ENCODE results near the gene SPDL1.

SPDL1 gene, protein sequence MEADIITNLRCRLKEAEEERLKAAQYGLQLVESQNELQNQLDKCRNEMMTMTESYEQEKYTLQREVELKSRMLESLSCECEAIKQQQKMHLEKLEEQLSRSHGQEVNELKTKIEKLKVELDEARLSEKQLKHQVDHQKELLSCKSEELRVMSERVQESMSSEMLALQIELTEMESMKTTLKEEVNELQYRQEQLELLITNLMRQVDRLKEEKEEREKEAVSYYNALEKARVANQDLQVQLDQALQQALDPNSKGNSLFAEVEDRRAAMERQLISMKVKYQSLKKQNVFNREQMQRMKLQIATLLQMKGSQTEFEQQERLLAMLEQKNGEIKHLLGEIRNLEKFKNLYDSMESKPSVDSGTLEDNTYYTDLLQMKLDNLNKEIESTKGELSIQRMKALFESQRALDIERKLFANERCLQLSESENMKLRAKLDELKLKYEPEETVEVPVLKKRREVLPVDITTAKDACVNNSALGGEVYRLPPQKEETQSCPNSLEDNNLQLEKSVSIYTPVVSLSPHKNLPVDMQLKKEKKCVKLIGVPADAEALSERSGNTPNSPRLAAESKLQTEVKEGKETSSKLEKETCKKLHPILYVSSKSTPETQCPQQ

GRCh38 chr5:169583424-169584220 lies at the start of gene SPDL1:
SPDL1 (plus strand) TSS chr5:169583773; CDS start chr5:169588417, 4,644 bp downstream.
- H3K27ac Mint-ChIP-seq = peak within 1 kb of the TSS; percentile 87
- H3K27me3 Mint-ChIP-seq (ENCODE audit: low read depth) = peaks cover 10% of the 10 kb centered on the region
- H3K4me3 Mint-ChIP-seq = peak within 1 kb of the TSS; percentile 94
- peaks cover 24% of the 10 kb centered on the region for H3K4me1 Mint-ChIP-seq (ENCODE audit: low read depth)
- no peaks in the 10 kb centered on the region for H3K9me3 Mint-ChIP-seq
- H3K36me3 Mint-ChIP-seq (ENCODE audit: low read depth) = peaks cover 6% of the 10 kb centered on the region

GRCh38 chr5:169534311-169534880 lies 49.2 kb upstream of the SPDL1 start:
- Mint-ChIP-seq H3K27me3 (ENCODE audit: low read depth) (peaks cover 4% of the 10 kb centered on the region), H3K9me3 (no peaks in the 10 kb centered on the region), H3K4me3 (no peak overlapping the region), H3K36me3 (ENCODE audit: low read depth) (no peaks in the 10 kb centered on the region), H3K27ac (no peak overlapping the region), H3K4me1 (ENCODE audit: low read depth) (no peaks in the 10 kb centered on the region)

GRCh38 chr5:169534939-169535338 lies 48.6 kb upstream of the SPDL1 start:
- H3K36me3 Mint-ChIP-seq (ENCODE audit: low read depth) = no peaks in the 10 kb centered on the region
- no peaks in the 10 kb centered on the region for H3K4me1 Mint-ChIP-seq (ENCODE audit: low read depth)
- no peaks in the 10 kb centered on the region for H3K9me3 Mint-ChIP-seq
- H3K27me3 Mint-ChIP-seq (ENCODE audit: low read depth) = peaks cover 4% of the 10 kb centered on the region
- H3K4me3 Mint-ChIP-seq = no peak overlapping the region
- H3K27ac Mint-ChIP-seq = no peak overlapping the region

- Mint-ChIP-seq H3K4me1 (ENCODE audit: low read depth) (no peaks in the 10 kb centered on the region), H3K9me3 (no peaks in the 10 kb centered on the region), H3K36me3 (ENCODE audit: low read depth) (no peaks in the 10 kb centered on the region), H3K4me3 (no peak overlapping the region), H3K27me3 (ENCODE audit: low read depth) (peaks cover 22% of the 10 kb centered on the region), H3K27ac (no peak overlapping the region)
Measured at GRCh38 chr5:169538944-169539343, 44.6 kb upstream of the SPDL1 start.

GRCh38 chr5:169542811-169543210 lies 40.8 kb upstream of the SPDL1 start:
- H3K27me3 Mint-ChIP-seq (ENCODE audit: low read depth) = peaks cover 38% of the 10 kb centered on the region
- no peak overlapping the region for H3K27ac Mint-ChIP-seq
- H3K4me3 Mint-ChIP-seq = no peak overlapping the region
- H3K36me3 Mint-ChIP-seq (ENCODE audit: low read depth) = no peaks in the 10 kb centered on the region
- H3K9me3 Mint-ChIP-seq = no peaks in the 10 kb centered on the region
- H3K4me1 Mint-ChIP-seq (ENCODE audit: low read depth) = no peaks in the 10 kb centered on the region

DNA sequence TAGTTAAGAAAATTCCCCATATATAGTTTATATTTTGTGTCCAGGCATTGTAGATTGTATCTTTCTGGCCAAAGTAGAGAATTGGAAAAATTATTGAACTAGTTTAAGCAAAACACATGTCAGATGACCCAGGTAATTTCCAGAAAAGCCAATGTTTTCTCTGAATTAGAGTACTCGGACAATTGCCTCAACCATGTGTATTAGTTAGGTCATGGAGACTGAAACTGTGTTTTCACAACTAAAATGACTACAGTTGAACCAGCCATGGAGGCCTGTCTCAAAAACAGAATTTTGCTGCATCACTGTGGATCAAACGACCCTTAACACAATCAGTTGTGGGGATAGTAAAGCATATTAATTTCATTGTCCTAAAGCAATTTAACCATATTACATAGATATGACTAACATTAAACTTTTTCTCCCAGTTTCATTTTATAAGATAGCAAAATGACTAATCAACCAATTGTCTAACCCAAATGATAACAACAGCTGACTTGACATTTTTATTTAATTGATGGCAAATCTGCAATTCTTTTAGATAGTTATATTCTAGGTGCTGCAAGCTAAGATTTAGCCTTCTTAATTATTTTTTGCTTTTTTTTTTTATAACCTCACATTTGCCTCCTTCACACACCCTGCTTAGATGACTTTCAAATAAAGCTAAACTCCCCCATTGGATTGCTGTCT lies 39.2 kb upstream of the SPDL1 start:
- Mint-ChIP-seq H3K27me3 (ENCODE audit: low read depth) (peaks cover 51% of the 10 kb centered on the region), H3K4me1 (ENCODE audit: low read depth) (no peaks in the 10 kb centered on the region), H3K27ac (no peak overlapping the region), H3K36me3 (ENCODE audit: low read depth) (no peaks in the 10 kb centered on the region), H3K4me3 (no peak overlapping the region), H3K9me3 (no peaks in the 10 kb centered on the region)

GRCh38 chr5:169545762-169546161 lies 37.8 kb upstream of the SPDL1 start:
- Mint-ChIP-seq H3K4me3 (no peak overlapping the region), H3K9me3 (no peaks in the 10 kb centered on the region), H3K4me1 (ENCODE audit: low read depth) (no peaks in the 10 kb centered on the region), H3K36me3 (ENCODE audit: low read depth) (no peaks in the 10 kb centered on the region), H3K27ac (no peak overlapping the region), H3K27me3 (ENCODE audit: low read depth) (peaks cover 61% of the 10 kb centered on the region)

GRCh38 chr5:169546346-169546745 lies 37.2 kb upstream of the SPDL1 start:
- no peak overlapping the region for H3K4me3 Mint-ChIP-seq
- no peaks in the 10 kb centered on the region for H3K9me3 Mint-ChIP-seq
- H3K27ac Mint-ChIP-seq = no peak overlapping the region
- no peaks in the 10 kb centered on the region for H3K4me1 Mint-ChIP-seq (ENCODE audit: low read depth)
- peaks cover 62% of the 10 kb centered on the region for H3K27me3 Mint-ChIP-seq (ENCODE audit: low read depth)
- no peaks in the 10 kb centered on the region for H3K36me3 Mint-ChIP-seq (ENCODE audit: low read depth)

- Mint-ChIP-seq H3K4me3 (no peak overlapping the region), H3K27me3 (ENCODE audit: low read depth) (peaks cover 63% of the 10 kb centered on the region)
Measured at GRCh38 chr5:169547508-169547907, 36.1 kb upstream of the SPDL1 start.

GRCh38 chr5:169548315-169548714 lies 35.3 kb upstream of the SPDL1 start:
- Mint-ChIP-seq H3K4me3 (no peak overlapping the region), H3K27ac (no peak overlapping the region), H3K27me3 (ENCODE audit: low read depth) (peaks cover 64% of the 10 kb centered on the region), H3K36me3 (ENCODE audit: low read depth) (no peaks in the 10 kb centered on the region), H3K4me1 (ENCODE audit: low read depth) (no peaks in the 10 kb centered on the region), H3K9me3 (no peaks in the 10 kb centered on the region)

More at GRCh38 chr5:169547508-169547907, 36.1 kb upstream of the SPDL1 start:
- H3K9me3 Mint-ChIP-seq = no peaks in the 10 kb centered on the region
- no peaks in the 10 kb centered on the region for H3K4me1 Mint-ChIP-seq (ENCODE audit: low read depth)
- no peaks in the 10 kb centered on the region for H3K36me3 Mint-ChIP-seq (ENCODE audit: low read depth)
- H3K27ac Mint-ChIP-seq = no peak overlapping the region

- no peak overlapping the region for H3K27ac Mint-ChIP-seq
- no peaks in the 10 kb centered on the region for H3K36me3 Mint-ChIP-seq (ENCODE audit: low read depth)
- H3K4me3 Mint-ChIP-seq = no peak overlapping the region
- H3K27me3 Mint-ChIP-seq (ENCODE audit: low read depth) = peaks cover 71% of the 10 kb centered on the region
- no peaks in the 10 kb centered on the region for H3K9me3 Mint-ChIP-seq
- no peaks in the 10 kb centered on the region for H3K4me1 Mint-ChIP-seq (ENCODE audit: low read depth)
Measured at GRCh38 chr5:169549453-169550100, 34.0 kb upstream of the SPDL1 start.

DNA sequence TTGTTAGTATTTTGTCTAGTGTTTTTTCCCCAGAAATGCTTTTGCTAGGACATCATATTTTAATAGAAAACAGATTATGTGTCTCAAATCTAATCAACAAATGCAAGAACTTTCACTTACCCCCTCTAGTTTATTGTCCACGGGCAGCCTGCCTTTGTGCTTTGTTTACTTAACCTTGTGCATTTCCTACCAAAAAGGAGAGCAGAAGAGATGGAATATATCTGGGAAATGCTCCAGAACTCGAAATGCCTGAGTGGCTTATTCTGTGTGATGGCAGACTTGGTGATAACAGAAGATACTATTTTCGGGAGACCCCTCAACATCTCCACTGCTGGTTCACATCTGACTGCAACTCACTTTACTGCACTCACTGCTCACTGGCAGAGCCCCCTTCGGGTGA lies 33.3 kb upstream of the SPDL1 start:
- Mint-ChIP-seq H3K27me3 (ENCODE audit: low read depth) (peaks cover 67% of the 10 kb centered on the region), H3K36me3 (ENCODE audit: low read depth) (no peaks in the 10 kb centered on the region), H3K4me3 (no peak overlapping the region), H3K27ac (no peak overlapping the region), H3K9me3 (no peaks in the 10 kb centered on the region), H3K4me1 (ENCODE audit: low read depth) (no peaks in the 10 kb centered on the region)

DNA sequence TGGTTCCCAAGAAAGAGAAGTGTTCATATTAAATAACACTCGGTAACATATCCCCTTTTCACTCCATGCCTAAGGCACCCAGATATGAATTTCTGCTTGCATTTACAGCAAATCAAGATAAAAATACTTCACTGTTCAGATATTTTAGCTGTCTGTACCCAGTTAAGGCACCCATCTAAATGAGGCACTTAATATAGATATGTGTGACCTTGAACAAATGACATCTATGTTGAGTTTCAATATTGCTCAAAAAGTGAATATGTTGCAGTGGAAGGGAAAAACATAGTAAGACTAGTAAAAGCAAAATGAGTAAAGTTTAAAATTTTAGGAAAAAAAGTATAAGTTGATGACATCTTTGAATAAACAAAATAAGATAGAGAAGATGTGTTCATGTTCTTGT lies 32.4 kb upstream of the SPDL1 start:
- no peak overlapping the region for H3K4me3 Mint-ChIP-seq
- H3K36me3 Mint-ChIP-seq (ENCODE audit: low read depth) = no peaks in the 10 kb centered on the region
- H3K4me1 Mint-ChIP-seq (ENCODE audit: low read depth) = no peaks in the 10 kb centered on the region
- H3K9me3 Mint-ChIP-seq = no peaks in the 10 kb centered on the region
- H3K27me3 Mint-ChIP-seq (ENCODE audit: low read depth) = peaks cover 60% of the 10 kb centered on the region
- H3K27ac Mint-ChIP-seq = no peak overlapping the region

DNA sequence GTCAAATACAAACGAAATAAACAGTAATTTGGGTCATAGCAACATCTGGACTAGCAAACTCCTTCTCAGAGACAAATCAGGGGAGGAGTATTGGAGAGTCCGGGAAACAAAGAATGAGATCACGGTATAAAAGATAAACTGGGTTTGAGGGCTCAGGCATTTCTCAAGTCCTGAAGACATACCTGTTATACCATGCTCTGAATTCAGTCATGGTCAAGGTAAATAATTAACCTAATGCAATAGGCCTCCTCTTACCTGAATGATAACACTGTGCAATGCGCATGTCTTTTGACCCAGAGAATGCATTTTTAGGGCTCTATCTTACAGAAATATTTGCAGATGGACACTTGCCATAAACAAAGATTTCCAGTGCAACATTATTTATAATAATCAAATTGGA lies 31.9 kb upstream of the SPDL1 start:
- Mint-ChIP-seq H3K4me1 (ENCODE audit: low read depth) (no peaks in the 10 kb centered on the region), H3K9me3 (no peaks in the 10 kb centered on the region), H3K27ac (no peak overlapping the region), H3K36me3 (ENCODE audit: low read depth) (no peaks in the 10 kb centered on the region), H3K27me3 (ENCODE audit: low read depth) (peaks cover 62% of the 10 kb centered on the region), H3K4me3 (no peak overlapping the region)

Measured in T-helper 1 cell treated with Interleukin-12 subunit alpha and Interleukin-12 subunit beta and Interleukin-4 antibody, amounts not matched to agents 30 μg/mL and 1 μg/mL, for 36 hours (primary cell).